Measurements from ENCODE around the gene ZC3H18.

DNA sequence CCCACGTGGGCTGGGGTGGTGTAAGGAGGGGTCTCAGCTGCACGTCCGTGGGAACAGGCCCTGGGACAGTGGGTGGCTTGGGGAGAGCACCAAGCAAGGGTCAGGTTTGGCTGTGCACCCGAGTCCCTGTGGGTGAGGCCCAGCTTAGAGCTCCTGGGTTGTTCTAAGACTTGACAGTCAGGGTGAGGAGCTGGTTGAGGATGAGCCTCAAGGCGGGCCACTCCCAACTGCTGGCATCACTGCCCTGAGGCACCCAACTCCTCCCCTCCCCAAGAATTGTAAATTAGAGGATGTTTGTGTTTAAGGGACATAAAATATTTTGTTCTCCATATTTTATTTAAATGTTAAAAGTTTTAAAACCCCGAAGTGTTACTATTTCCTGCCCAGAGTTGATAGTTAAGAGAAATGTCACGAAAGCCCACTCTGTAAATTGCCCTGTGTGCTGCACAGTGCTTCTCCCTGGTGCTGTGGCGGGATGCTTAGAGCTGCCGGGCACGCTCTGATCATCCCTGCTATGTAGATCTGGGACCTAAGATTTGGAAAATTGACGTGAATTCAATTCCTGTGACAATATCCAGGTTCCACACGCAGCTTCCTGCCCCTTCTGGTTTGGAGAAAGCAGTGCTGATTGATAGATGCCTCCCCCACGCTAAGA, 15.9 kb downstream of the ZC3H18 start:
- TF ChIP-seq POLR2A (IDR thresholded peaks at IDR 0.05; ENCODE audit: low read depth, low read length) (no peak), POLR2AphosphoS5 (IDR thresholded peaks at IDR 0.05; ENCODE audit: low read depth, low read length) (no peak), TAF1 (IDR thresholded peaks at IDR 0.05; ENCODE audit: borderline replicate concordance, low read depth, low read length) (no peak)

Data from GM12892 (cell line).